HCT116 (cell line): ENCODE measurements around the gene CACNB3.

Source experiments
- CTCF ChIP-seq, 3 experiments: fragments of 200-600 bp in 1 of 3; sonication (generic) in 1 of 3; IDR thresholded peaks in 2 of 3; conservative IDR thresholded peaks in 1 of 3; 2 replicates each; pipeline ENCODE4 v1.5.1; 2012 to 2017; ENCODE audit warnings: low read depth in 2 of 3, low read length in 2 of 3, antibody characterized with exemption in 1 of 3, borderline replicate concordance in 1 of 3, control low read depth in 1 of 3, mild to moderate bottlenecking in 1 of 3, mixed read lengths in 1 of 3, mixed run types in 1 of 3, moderate library complexity in 1 of 3; ENCODE audit not compliant: insufficient read depth in 1 of 3
- EZH2 ChIP-seq: fragments of 200-600 bp; sonication (generic); IDR thresholded peaks from 2 replicates; pipeline ENCODE4 v1.6.1; 2017; ENCODE audit warnings: antibody characterized with exemption, mixed run types
- RAD21 ChIP-seq: IDR thresholded peaks from 2 replicates; pipeline ENCODE4 v1.6.1; 2012; ENCODE audit warnings: low read depth, mild to moderate bottlenecking
- REST ChIP-seq: IDR thresholded peaks from 2 replicates; pipeline ENCODE4 v1.6.1; 2012; ENCODE audit warnings: low read depth
- SIN3A ChIP-seq: IDR thresholded peaks from 2 replicates; pipeline ENCODE4 v1.6.1; 2012; ENCODE audit warnings: low read depth
- SRF ChIP-seq: IDR thresholded peaks from 2 replicates; pipeline ENCODE4 v1.6.1; 2012; ENCODE audit warnings: low read depth
- ZNF274 ChIP-seq: fragments of 200-500 bp; sonication (Bioruptor generic); IDR thresholded peaks from 2 replicates; pipeline ENCODE4 v1.6.1; 2014; ENCODE audit warnings: mild to moderate bottlenecking, low read depth, low read length, inconsistent platforms

- no peak for TF ChIP-seq REST
- no peak for TF ChIP-seq ZNF274
- no peak for TF ChIP-seq RAD21
- TF ChIP-seq EZH2: no peak
- no peak for TF ChIP-seq SIN3A
- TF ChIP-seq CTCF (IDR thresholded peaks at IDR 0.05 in 2 of 3, conservative IDR thresholded peaks at IDR 0.05 in 1 of 3; ENCODE audit: borderline replicate concordance in 1 of 3, insufficient read depth in 1 of 3, low read depth in 2 of 3, low read length in 2 of 3): no peak
- no peak for TF ChIP-seq SRF
Observed at GRCh38 chr12:48779869-48780268, 38.4 kb upstream of the CACNB3 start.
